Mesothelial cell of epicardium (in vitro differentiated cells): ENCODE data around the gene PDE4B. TPM values are rescaled to one million over a fixed set of nuclear protein-coding genes. Genes with fewer than 3 reads are reported as not detected.

ENCODE experiments used
- DNase-seq, 2 experiments: peaks; one replicate each; pipeline ENCODE4 v3.0.0; 2021; ENCODE audit warnings: low spot score in 2 of 2; ENCODE audit not compliant: unreplicated experiment in 2 of 2
- H3K27ac Mint-ChIP-seq: 2 replicates; pipeline ENCODE4 v1.8.0; 2021; ENCODE audit warnings: mixed read lengths
- H3K27me3 Mint-ChIP-seq: 2 replicates; pipeline ENCODE4 v1.8.0; 2021; ENCODE audit warnings: low read depth, mixed read lengths
- H3K36me3 Mint-ChIP-seq: 2 replicates; pipeline ENCODE4 v1.8.0; 2021; ENCODE audit warnings: mixed read lengths
- H3K4me1 Mint-ChIP-seq: 2 replicates; pipeline ENCODE4 v1.8.0; 2021; ENCODE audit warnings: mixed read lengths
- H3K4me3 Mint-ChIP-seq: 2 replicates; pipeline ENCODE4 v1.8.0; 2021; ENCODE audit warnings: mild to moderate bottlenecking, moderate library complexity, mixed read lengths
- H3K9me3 Mint-ChIP-seq: 2 replicates; pipeline ENCODE4 v1.8.0; 2021; ENCODE audit warnings: mixed read lengths
- CTCF ChIP-seq: fragments of 200-600 bp; sonication (generic); IDR thresholded peaks from one replicate; pipeline ENCODE4 v1.5.0; 2021; ENCODE audit warnings: antibody characterized with exemption; ENCODE audit not compliant: unreplicated experiment
- total RNA-seq: library from RNA; stranded (reverse); gene quantifications from 3 replicates; pipeline ENCODE4 v1.2.1, GENCODE V29; 2021

Gene PDE4B
- total RNA-seq, 1 donor from 2014 or later: 22.3 TPM

- no peaks in the 10 kb centered on the region for H3K9me3 Mint-ChIP-seq
- no peak overlapping the region for H3K27ac Mint-ChIP-seq
- peaks cover 6% of the 10 kb centered on the region for H3K36me3 Mint-ChIP-seq
- peaks cover 59% of the 10 kb centered on the region for H3K4me1 Mint-ChIP-seq
- no peak for DNase-seq
- TF ChIP-seq CTCF: no peak
- peak overlapping the region; percentile 80 for H3K4me3 Mint-ChIP-seq
- H3K27me3 Mint-ChIP-seq: no peaks in the 10 kb centered on the region
Observed at GRCh38 chr1:66334318-66334717, 541.6 kb downstream of the PDE4B start.

- peaks cover 61% of the 10 kb centered on the region for H3K4me1 Mint-ChIP-seq
- DNase-seq: no peak
- no peaks in the 10 kb centered on the region for H3K9me3 Mint-ChIP-seq
- peak overlapping the region; percentile 53 for H3K4me3 Mint-ChIP-seq
- H3K27ac Mint-ChIP-seq: no peak overlapping the region
- no peaks in the 10 kb centered on the region for H3K27me3 Mint-ChIP-seq
- TF ChIP-seq CTCF: no peak
- H3K36me3 Mint-ChIP-seq: peaks cover 6% of the 10 kb centered on the region
Observed at GRCh38 chr1:66335125-66335524, 542.4 kb downstream of the PDE4B start.

GRCh38 chr1:66335859-66336640, 543.4 kb downstream of the PDE4B start:
- DNase-seq: no peak

GRCh38 chr1:66336641-66336990, 543.9 kb downstream of the PDE4B start:
- H3K27me3 Mint-ChIP-seq: no peaks in the 10 kb centered on the region
- H3K36me3 Mint-ChIP-seq: peaks cover 6% of the 10 kb centered on the region
- TF ChIP-seq CTCF: no peak
- DNase-seq: no peak
- no peak overlapping the region for H3K4me3 Mint-ChIP-seq
- no peak overlapping the region for H3K27ac Mint-ChIP-seq
- peaks cover 51% of the 10 kb centered on the region for H3K4me1 Mint-ChIP-seq
- no peaks in the 10 kb centered on the region for H3K9me3 Mint-ChIP-seq

More at GRCh38 chr1:66335859-66336640, 543.4 kb downstream of the PDE4B start:
- H3K36me3 Mint-ChIP-seq: peaks cover 6% of the 10 kb centered on the region
- no peaks in the 10 kb centered on the region for H3K27me3 Mint-ChIP-seq
- peak overlapping the region; percentile 53 for H3K4me3 Mint-ChIP-seq
- peak overlapping the region; percentile 13 for H3K27ac Mint-ChIP-seq
- TF ChIP-seq CTCF: no peak
- no peaks in the 10 kb centered on the region for H3K9me3 Mint-ChIP-seq
- peaks cover 52% of the 10 kb centered on the region for H3K4me1 Mint-ChIP-seq

GRCh38 chr1:66337249-66337648, 544.6 kb downstream of the PDE4B start:
- no peak for TF ChIP-seq CTCF
- peaks cover 47% of the 10 kb centered on the region for H3K4me1 Mint-ChIP-seq
- H3K9me3 Mint-ChIP-seq: no peaks in the 10 kb centered on the region
- H3K27me3 Mint-ChIP-seq: no peaks in the 10 kb centered on the region
- peaks cover 6% of the 10 kb centered on the region for H3K36me3 Mint-ChIP-seq
- H3K27ac Mint-ChIP-seq: no peak overlapping the region
- H3K4me3 Mint-ChIP-seq: no peak overlapping the region
- DNase-seq: no peak
